GM12892 (cell line): ENCODE results near the gene CD300E.
"Not testable (repeated sequence)": the region's sequence is repeated elsewhere in the genome, so short reads cannot be mapped to it uniquely, and the experiment has no call there.

ENCODE experiments used
- DNase-seq: peaks from one replicate; pipeline ENCODE4 v3.0.0; 2011; ENCODE audit not compliant: insufficient read length
- FAIRE-seq: peaks from 2 replicates; lab custom pipeline; 2011; peaks lifted over from hg19 to GRCh38; lab: Jason Lieb, UNC
- POLR2A ChIP-seq: IDR thresholded peaks from 2 replicates; pipeline ENCODE4 v1.6.1; 2011; ENCODE audit warnings: low read depth, low read length, control low read depth
- POLR2AphosphoS5 ChIP-seq: IDR thresholded peaks from 2 replicates; pipeline ENCODE4 v1.6.1; 2011; ENCODE audit warnings: low read depth, low read length, control low read depth
- TAF1 ChIP-seq: IDR thresholded peaks from 2 replicates; pipeline ENCODE4 v1.6.1; 2011; ENCODE audit warnings: low read depth, mild to moderate bottlenecking, control low read depth, low read length, borderline replicate concordance

CD300E gene

DNA sequence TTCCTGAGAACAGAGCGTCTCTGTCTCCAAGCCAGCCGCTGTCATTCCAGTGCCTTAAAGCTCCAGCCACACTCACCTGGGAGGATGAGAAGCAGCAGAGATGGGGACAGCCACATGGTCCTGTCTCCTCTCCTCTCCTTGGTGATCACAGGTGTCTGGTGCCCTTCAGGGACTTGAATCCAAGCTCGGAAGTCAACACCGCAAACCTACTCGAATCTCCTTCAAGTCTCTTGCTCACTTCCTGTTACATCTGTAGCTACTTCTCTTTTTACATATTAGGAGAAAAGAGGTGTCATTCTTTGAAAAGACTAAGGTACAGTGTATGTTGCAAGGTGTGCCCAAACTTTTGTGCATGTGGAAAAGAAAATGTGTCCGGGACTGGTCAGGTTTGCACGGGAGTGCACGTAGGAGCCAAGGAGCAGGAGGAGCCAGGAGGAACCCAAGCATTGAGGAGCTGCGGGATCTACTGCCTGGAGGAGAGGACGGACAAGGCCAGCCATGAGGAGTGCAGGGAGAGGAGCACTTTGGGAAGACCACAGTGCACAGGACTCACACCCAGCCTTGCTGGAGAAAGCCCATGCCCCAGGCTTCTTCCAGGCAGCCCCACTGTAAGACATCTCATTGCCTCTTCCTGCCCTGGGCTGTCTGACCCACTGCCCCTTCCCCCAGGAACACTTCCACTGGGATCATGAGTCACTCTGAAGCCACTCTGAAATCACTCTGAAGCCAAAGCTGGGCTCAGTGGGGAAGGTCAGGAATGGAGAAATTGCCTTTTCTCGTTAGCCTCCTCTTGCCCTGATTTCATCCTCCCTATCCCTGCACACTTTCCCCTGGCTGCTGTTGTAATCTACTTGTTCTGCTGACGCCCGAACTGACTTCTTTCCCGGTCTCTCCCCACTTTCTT, 31.2 kb downstream of the CD300E start, which contains the start of gene CD300LD:
Gene CD300LD (minus strand): TSS at position 197 of the 904 bp plus-strand sequence. CDS start 81 bp downstream, at position 116.
- no peak for TF ChIP-seq POLR2AphosphoS5
- TF ChIP-seq TAF1: no peak
- no peak for TF ChIP-seq POLR2A
- FAIRE-seq: no peak
- no peak for DNase-seq

DNA sequence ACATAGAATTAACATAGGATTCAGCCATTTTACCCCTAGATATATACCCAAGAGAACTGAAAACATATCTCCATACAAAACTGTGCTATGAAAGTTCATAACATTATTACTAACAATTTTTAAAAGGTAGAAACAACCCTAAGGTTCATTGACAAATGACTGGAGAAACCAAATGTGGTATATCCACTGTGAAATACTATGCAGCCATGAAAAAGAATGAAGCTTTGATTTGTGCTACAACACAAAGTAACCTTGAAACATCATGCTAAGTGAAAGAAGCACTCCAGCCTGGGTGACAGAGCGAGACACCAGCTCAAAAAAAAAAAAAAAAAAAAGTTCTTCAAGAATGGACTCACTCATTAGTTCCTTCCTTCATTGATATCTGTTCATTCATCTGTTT, 32.0 kb downstream of the CD300E start:
- TF ChIP-seq POLR2A (no peak), POLR2AphosphoS5 (no peak), TAF1 (no peak)
- FAIRE-seq: no peak
- no peak for DNase-seq

DNA sequence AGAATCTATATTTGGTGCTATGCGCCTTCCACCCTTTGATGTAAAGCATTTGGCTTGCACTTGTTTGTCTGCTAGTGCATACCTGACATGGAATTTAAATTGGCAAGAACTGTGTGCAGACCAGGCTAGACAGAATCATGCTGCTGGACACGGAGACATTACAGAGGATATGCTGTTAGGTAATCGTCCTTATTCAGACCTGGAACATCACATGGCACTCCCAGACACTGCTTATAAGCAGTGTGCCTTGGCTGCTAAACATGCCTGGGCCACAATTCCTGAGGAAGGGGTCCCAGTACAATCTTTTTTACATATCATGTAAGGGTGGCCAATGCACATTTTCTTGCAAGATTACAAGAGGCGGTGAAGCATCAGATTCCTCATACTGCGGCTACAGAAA, 37.8 kb downstream of the CD300E start:
- TF ChIP-seq TAF1 (no peak), POLR2AphosphoS5 (no peak), POLR2A (no peak)
- no peak for DNase-seq
- FAIRE-seq: no peak

DNA sequence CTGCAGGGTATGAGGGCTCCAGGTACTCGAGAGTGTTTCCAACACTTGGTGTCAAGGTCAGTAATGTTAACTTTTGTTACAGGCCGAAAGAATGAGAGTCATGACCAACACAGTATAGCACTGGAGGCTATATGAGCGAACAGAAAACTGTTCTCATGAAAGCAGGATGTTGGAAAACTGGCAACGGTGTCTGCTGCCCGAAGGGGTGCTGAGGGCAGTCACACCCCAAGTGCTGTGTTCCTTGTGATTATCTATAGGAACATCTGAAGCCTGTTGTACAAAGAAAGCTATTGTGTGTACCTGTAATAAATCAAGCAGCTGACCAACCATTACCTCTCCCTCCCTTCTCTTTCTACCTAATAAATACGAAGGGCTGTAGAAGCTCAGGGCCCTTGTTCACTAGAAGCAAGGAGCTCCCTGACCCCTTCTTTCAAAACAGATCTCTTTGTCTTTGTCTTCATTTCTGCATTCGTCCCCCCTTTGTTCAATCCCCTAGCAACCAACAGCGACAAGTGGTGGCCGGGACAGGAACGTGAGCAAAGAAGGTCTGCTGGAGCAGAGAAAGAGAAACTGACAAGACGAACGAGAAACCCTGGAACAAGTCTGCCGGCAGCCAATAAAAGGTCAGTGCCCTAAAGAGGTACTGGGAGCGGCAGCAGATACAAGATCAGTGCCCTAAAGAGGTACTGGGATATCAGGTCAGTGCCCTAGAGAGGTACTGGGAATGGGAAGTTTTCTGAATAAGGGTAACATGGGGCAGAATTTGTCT, 39.1 kb downstream of the CD300E start:
- DNase-seq (no peak), FAIRE-seq (no peak)
- TF ChIP-seq POLR2AphosphoS5 (no peak), POLR2A (no peak), TAF1 (no peak)

DNA sequence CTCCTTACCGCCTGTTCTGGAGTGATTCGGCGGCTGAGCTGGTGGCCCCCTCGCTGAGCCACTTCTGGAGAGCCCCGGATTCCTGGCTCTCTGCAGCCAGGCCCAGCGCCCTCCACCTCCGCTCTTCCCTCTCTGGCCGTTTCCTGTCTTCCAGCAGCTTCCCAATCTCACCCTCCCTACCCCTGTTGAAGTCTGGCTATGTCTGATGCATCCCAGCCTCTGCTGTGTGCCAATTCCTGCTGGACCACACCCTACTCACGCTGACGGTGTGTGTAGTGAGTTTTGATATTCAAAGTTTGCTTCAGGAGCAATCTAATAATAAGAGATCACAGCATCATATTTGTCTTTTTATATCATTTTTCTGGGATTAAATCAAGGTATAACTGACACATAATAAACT, 40.9 kb downstream of the CD300E start:
- no peak for DNase-seq
- TF ChIP-seq POLR2A: no peak
- no peak for TF ChIP-seq TAF1
- no peak for TF ChIP-seq POLR2AphosphoS5
- FAIRE-seq: no peak

DNA sequence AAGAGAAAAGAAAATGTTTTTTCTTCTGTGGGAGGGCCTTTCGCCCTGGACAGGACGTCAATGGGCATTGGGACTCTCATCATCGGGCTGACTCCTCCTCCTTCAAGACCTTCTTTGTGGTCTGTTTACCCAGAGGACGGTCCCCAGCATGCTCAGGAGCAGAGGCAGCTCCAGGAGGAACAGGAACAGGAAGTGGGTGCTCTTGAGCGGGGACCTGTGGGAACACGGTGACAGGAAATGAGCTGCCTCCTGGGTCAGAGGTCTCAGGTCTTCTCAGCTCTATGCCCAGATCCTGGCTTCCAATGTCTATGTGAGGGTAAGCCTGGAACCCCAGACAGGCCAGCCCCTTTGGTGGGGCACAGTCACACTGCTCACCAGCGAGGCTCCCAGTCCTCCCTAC, 43.6 kb downstream of the CD300E start:
- TF ChIP-seq POLR2A (no peak), TAF1 (no peak), POLR2AphosphoS5 (no peak)
- no peak for DNase-seq
- FAIRE-seq: no peak

DNA sequence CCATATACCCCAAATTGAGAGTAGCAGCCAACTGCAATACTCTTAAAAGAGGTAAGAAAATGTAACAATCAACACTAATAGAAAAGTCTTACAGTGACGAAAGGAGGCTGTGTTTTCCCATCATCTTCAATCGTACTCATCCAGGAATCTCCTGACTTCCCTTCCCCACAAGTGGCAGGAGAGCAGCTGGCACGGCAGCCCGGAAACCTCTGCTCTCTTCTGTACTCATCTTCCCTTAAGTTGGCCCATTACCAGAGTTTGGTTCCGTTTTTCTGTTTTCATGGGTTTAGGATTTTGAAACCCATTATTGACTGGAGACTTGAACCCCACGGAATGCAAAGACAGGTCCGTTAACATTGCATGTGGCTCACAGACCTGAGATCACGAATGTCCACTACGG, 44.6 kb downstream of the CD300E start:
- DNase-seq (no peak), FAIRE-seq (no peak)
- TF ChIP-seq POLR2A (no peak), POLR2AphosphoS5 (no peak), TAF1 (no peak)

DNA sequence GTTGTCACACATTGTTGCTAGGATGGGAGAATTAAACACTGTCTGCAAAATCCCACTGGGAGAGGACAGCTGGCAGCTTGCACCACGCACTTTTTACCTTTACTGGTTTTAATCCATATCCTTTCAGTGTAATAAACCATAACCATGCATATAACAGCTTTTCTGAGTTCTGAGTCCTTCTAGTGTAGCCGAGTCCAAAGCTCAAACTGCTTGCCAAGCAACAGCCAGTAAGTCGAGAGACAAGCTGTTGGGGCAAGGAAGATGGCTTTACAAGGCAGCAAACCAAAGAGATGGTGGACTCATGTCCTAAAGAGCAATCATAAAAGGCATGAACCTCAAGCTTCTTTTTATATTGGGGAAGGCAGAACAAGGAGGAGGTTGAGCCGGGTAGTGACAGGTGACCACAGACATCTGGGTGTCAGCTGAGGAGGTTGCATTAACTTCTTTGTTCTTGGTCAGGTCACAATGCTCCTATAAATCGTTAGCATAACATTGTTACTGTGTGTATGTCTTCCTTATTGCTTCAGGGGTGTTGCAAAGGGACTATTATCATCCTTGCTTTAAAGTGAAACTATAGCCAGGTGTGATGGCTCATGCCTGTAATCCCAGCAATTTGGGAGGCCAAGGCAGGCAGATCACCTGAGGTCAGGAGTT, 48.9 kb downstream of the CD300E start:
- no peak for TF ChIP-seq POLR2A
- TF ChIP-seq POLR2AphosphoS5: no peak
- TF ChIP-seq TAF1: no peak
- FAIRE-seq (no peak), DNase-seq (no peak)

DNA sequence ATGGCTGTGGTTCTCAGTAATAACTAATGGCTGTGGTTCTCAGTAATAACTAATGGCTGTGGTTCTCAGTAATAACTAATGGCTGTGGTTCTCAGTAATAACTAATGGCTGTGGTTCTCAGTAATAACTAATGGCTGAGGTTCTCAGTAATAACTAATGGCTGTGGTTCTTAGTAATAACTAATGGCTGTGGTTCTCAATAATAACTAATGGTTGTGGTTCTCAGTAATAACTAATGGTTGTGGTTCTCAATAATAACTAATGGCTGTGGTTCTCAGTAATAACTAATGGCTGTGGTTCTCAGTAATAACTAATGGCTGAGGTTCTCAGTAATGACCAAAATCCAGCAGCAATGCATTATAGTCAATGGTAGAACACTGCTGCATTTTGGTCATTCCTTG, 49.9 kb downstream of the CD300E start:
- FAIRE-seq, DNase-seq: not testable (repeated sequence)

DNA sequence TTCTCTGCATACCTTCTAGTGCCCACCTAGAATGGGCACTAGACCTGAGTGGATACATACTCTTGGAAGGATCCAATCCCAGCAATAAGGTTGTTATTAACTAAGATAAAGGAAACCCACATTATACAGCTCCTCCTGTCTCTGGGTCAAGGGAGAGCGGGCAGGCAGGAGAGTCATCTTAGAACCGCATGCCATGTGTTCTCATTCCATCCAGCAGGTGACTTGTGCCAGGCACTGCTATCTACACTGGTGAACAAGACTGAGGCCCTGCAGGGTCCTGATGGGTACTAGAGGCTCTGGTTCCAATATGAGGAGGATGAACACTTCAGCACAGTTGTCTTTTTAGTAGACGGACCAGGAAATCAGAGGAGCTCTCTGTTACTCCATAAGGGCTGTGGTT, 50.4 kb downstream of the CD300E start:
- FAIRE-seq (no peak), DNase-seq (no peak)
- no peak for TF ChIP-seq TAF1
- TF ChIP-seq POLR2A: no peak
- TF ChIP-seq POLR2AphosphoS5: no peak

DNA sequence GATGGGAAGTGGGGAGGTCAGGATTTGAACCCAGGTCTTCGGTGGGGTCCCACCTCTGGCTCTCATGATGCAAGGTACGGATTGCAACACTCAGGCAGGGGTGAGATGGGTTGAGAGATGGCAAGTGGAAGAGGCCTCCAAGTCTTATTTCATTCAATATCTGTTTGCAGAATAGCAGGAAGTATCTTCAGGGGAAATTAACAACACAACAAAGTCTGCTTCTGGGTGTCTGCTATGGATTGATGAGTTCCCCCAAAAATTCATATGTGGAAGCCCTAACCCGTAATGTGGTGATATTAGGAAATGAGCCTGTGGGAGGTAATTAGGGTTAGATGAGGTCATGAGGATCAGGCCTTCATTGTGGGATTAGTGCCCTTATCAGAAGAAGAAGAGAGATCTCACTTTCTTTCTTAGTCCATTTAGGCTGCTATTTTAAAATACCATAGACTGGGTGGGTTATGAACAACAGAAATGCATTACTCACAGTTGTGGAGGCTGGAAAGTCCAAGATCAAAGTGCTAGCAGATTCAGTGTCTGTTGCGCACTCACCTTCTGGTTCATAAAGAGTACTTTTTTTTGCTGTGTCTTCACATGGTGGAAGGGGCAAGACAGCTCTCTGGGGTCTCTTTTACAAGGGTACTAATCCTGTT, 51.8 kb downstream of the CD300E start:
- DNase-seq (no peak), FAIRE-seq (no peak)
- no peak for TF ChIP-seq TAF1
- TF ChIP-seq POLR2AphosphoS5: no peak
- no peak for TF ChIP-seq POLR2A
